KOPT-K1 (cell line): ENCODE data around the gene XRCC4.
"Not testable (repeated sequence)": the region's sequence is repeated elsewhere in the genome, so short reads cannot be mapped to it uniquely, and the experiment has no call there.

Experiments
- H3K27ac ChIP-seq: fragments of 200-600 bp; sonication (generic); 2 replicates; pipeline ENCODE4 v1.5.1; 2016; ENCODE audit warnings: antibody characterized with exemption, mild to moderate bottlenecking, low read depth, low read length; ENCODE audit not compliant: poor library complexity, severe bottlenecking
- H3K36me3 ChIP-seq: fragments of 200-600 bp; sonication (generic); 2 replicates; pipeline ENCODE4 v1.5.1; 2017; ENCODE audit warnings: antibody characterized with exemption, mild to moderate bottlenecking, low read length, moderate library complexity; ENCODE audit not compliant: insufficient read depth
- H3K9me3 ChIP-seq: fragments of 200-600 bp; sonication (generic); 2 replicates; pipeline ENCODE4 v1.5.1; 2017; ENCODE audit warnings: antibody characterized with exemption, low read length, mild to moderate bottlenecking; ENCODE audit not compliant: insufficient read depth, poor library complexity, severe bottlenecking

The XRCC4 gene

GRCh38 chr5:83124593-83124992, 47.2 kb downstream of the XRCC4 start:
- H3K36me3 ChIP-seq, result no peaks in the 10 kb centered on the region
- no peak overlapping the region for H3K27ac ChIP-seq
- peaks cover 15% of the 10 kb centered on the region for H3K9me3 ChIP-seq

- Histone ChIP-seq H3K27ac (no peak overlapping the region), H3K36me3 (no peaks in the 10 kb centered on the region), H3K9me3 (peaks cover 15% of the 10 kb centered on the region)
Measured at GRCh38 chr5:83125560-83125959, 48.2 kb downstream of the XRCC4 start.

- H3K9me3 ChIP-seq, result peaks cover 15% of the 10 kb centered on the region
- H3K36me3 ChIP-seq, result no peaks in the 10 kb centered on the region
- no peak overlapping the region for H3K27ac ChIP-seq
Measured at GRCh38 chr5:83126501-83126900, 49.2 kb downstream of the XRCC4 start.

- no peak overlapping the region for H3K27ac ChIP-seq
- peaks cover 9% of the 10 kb centered on the region; the same call in 1 of the 2 replicates for H3K36me3 ChIP-seq
- H3K9me3 ChIP-seq, result peaks cover 20% of the 10 kb centered on the region
Measured at GRCh38 chr5:83133797-83134196, 56.5 kb downstream of the XRCC4 start.

GRCh38 chr5:83142526-83142925, 65.2 kb downstream of the XRCC4 start:
- H3K27ac ChIP-seq, result no peak overlapping the region
- no peaks in the 10 kb centered on the region for H3K9me3 ChIP-seq
- no peaks in the 10 kb centered on the region for H3K36me3 ChIP-seq

- Histone ChIP-seq H3K27ac (no peak overlapping the region), H3K36me3 (no peaks in the 10 kb centered on the region), H3K9me3 (no peaks in the 10 kb centered on the region)
Measured at GRCh38 chr5:83145241-83145640, 67.9 kb downstream of the XRCC4 start.

GRCh38 chr5:83145882-83146331, 68.6 kb downstream of the XRCC4 start:
- no peak overlapping the region for H3K27ac ChIP-seq

GRCh38 chr5:83146441-83146840, 69.1 kb downstream of the XRCC4 start:
- H3K27ac ChIP-seq, result no peak overlapping the region
- no peaks in the 10 kb centered on the region for H3K36me3 ChIP-seq
- no peaks in the 10 kb centered on the region for H3K9me3 ChIP-seq

More at GRCh38 chr5:83145882-83146331, 68.6 kb downstream of the XRCC4 start:
- Histone ChIP-seq H3K9me3 (no peaks in the 10 kb centered on the region), H3K36me3 (no peaks in the 10 kb centered on the region)

GRCh38 chr5:83147593-83147992, 70.2 kb downstream of the XRCC4 start:
- H3K9me3 ChIP-seq, result no peaks in the 10 kb centered on the region
- H3K27ac ChIP-seq, result no peak overlapping the region
- H3K36me3 ChIP-seq, result no peaks in the 10 kb centered on the region

- H3K9me3 ChIP-seq, result no peaks in the 10 kb centered on the region
- H3K27ac ChIP-seq, result no peak overlapping the region
- no peaks in the 10 kb centered on the region for H3K36me3 ChIP-seq
Measured at GRCh38 chr5:83148370-83148769, 71.0 kb downstream of the XRCC4 start.

- H3K36me3 ChIP-seq, result no peaks in the 10 kb centered on the region
- no peaks in the 10 kb centered on the region for H3K9me3 ChIP-seq
- no peak overlapping the region for H3K27ac ChIP-seq
Measured at GRCh38 chr5:83149671-83150070, 72.3 kb downstream of the XRCC4 start.

GRCh38 chr5:83151821-83152220, 74.5 kb downstream of the XRCC4 start:
- Histone ChIP-seq H3K9me3 (no peaks in the 10 kb centered on the region), H3K27ac (no peak overlapping the region), H3K36me3 (no peaks in the 10 kb centered on the region)

GRCh38 chr5:83152996-83153395, 75.6 kb downstream of the XRCC4 start:
- H3K9me3 ChIP-seq, H3K27ac ChIP-seq, H3K36me3 ChIP-seq: not testable (repeated sequence)

- no peaks in the 10 kb centered on the region for H3K36me3 ChIP-seq
- H3K9me3 ChIP-seq, result no peaks in the 10 kb centered on the region
- H3K27ac ChIP-seq, result no peak overlapping the region
Measured at GRCh38 chr5:83156001-83156400, 78.7 kb downstream of the XRCC4 start.

- Histone ChIP-seq H3K9me3 (no peaks in the 10 kb centered on the region), H3K36me3 (no peaks in the 10 kb centered on the region), H3K27ac (no peak overlapping the region)
Measured at GRCh38 chr5:83157163-83157562, 79.8 kb downstream of the XRCC4 start.

- H3K27ac ChIP-seq, result no peak overlapping the region
- H3K9me3 ChIP-seq, result no peaks in the 10 kb centered on the region
- H3K36me3 ChIP-seq, result no peaks in the 10 kb centered on the region
Measured at GRCh38 chr5:83162601-83163000, 85.3 kb downstream of the XRCC4 start.

GRCh38 chr5:83167538-83167937, 90.2 kb downstream of the XRCC4 start:
- no peaks in the 10 kb centered on the region for H3K36me3 ChIP-seq
- no peaks in the 10 kb centered on the region for H3K9me3 ChIP-seq
- H3K27ac ChIP-seq, result no peak overlapping the region
